ENCODE results near the gene MUCL3. TPM values are rescaled to one million over a fixed set of nuclear protein-coding genes. Genes with fewer than 3 reads are reported as not detected.

Gene MUCL3
- total RNA-seq, 1 donor from 2014 or later = under 0.01 TPM

DNA sequence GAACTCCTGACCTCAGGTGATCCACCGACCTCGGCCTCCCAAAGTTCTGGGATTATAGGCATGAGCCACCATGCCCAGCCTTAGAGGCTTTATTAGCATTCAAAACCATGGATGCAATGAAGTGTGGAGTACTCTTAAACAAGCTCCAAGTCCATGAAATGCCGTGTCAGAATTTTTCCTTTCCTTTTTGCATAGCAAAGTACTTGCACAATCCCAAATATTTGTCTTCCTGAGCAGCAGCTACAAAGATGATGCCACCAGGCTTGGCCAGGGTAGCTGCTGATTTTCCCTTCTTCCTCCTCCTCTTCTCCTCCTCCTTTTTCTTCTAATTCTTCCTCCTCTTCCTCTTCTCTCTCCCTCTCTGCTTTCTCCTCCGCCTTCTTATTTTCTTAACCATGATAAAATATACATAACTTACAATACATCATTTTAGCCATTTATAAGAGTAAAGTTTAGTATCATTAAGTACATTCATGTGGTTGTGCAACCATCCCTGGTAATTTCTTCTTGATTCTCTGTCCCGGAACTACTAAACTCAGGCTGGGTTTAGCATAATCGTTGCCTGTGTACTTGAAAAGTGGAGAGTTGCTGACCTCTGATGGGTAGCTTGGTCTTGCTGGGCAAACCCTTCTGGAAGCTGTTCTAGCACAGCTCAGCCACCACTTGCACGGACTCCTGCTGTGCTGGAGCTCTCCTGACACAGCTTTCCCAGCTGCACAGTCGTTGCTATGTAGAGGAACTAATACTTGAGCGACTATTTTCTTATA is 20.3 kb downstream of the MUCL3 start:
- DNase-seq (ENCODE audit: low read depth) (no peak), FAIRE-seq (no peak)
- no peak overlapping the region for H3K4me3 ChIP-seq (ENCODE audit: low read depth, low read length)
- TF ChIP-seq, protein P1, sequence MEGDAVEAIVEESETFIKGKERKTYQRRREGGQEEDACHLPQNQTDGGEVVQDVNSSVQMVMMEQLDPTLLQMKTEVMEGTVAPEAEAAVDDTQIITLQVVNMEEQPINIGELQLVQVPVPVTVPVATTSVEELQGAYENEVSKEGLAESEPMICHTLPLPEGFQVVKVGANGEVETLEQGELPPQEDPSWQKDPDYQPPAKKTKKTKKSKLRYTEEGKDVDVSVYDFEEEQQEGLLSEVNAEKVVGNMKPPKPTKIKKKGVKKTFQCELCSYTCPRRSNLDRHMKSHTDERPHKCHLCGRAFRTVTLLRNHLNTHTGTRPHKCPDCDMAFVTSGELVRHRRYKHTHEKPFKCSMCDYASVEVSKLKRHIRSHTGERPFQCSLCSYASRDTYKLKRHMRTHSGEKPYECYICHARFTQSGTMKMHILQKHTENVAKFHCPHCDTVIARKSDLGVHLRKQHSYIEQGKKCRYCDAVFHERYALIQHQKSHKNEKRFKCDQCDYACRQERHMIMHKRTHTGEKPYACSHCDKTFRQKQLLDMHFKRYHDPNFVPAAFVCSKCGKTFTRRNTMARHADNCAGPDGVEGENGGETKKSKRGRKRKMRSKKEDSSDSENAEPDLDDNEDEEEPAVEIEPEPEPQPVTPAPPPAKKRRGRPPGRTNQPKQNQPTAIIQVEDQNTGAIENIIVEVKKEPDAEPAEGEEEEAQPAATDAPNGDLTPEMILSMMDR (IDR thresholded peaks at IDR 0.05; ENCODE audit: insufficient read depth, low read length, severe bottlenecking) = no peak
- peaks cover 3% of the 10 kb centered on the region for H3K27me3 ChIP-seq (ENCODE audit: control insufficient read depth, insufficient read depth, low read length)
- H3K36me3 ChIP-seq (ENCODE audit: control insufficient read depth, insufficient read depth, low read length) = no peaks in the 10 kb centered on the region

GRCh38 chr6:30962716-30963115 is 21.9 kb downstream of the MUCL3 start:
- no peaks in the 10 kb centered on the region for H3K36me3 ChIP-seq (ENCODE audit: control insufficient read depth, insufficient read depth, low read length)
- H3K4me3 ChIP-seq (ENCODE audit: low read depth, low read length) = no peak overlapping the region
- DNase-seq (ENCODE audit: low read depth) (no peak), FAIRE-seq (no peak)
- TF ChIP-seq, protein P1 (IDR thresholded peaks at IDR 0.05; ENCODE audit: insufficient read depth, low read length, severe bottlenecking) = no peak
- peaks cover 3% of the 10 kb centered on the region for H3K27me3 ChIP-seq (ENCODE audit: control insufficient read depth, insufficient read depth, low read length)

DNA sequence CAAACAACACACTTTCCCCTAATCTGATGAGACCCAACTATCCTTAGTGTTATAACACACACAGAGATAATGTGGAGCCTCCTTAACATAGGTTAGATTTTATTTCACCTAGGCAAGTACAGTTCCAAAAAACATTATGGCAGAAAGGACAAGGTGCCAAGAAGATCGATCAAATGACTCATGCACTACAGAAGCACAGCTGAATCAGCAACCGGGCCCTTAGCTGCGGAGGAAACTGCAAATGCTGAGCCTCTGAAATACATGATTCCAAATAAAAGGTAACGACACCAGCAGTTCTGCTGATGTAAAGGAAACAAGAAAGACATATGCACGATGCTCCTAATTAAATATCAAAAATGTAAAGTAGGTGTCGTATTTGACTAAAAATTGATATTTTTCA is 22.9 kb downstream of the MUCL3 start:
- Histone ChIP-seq H3K36me3 (ENCODE audit: control insufficient read depth, insufficient read depth, low read length) (no peaks in the 10 kb centered on the region), H3K27me3 (ENCODE audit: control insufficient read depth, insufficient read depth, low read length) (peaks cover 2% of the 10 kb centered on the region), H3K4me3 (ENCODE audit: low read depth, low read length) (no peak overlapping the region)
- DNase-seq (ENCODE audit: low read depth) = peak; percentile 32
- no peak for FAIRE-seq
- TF ChIP-seq, protein P1 (IDR thresholded peaks at IDR 0.05; ENCODE audit: insufficient read depth, low read length, severe bottlenecking) = no peak

- FAIRE-seq = no peak
- Histone ChIP-seq H3K4me3 (ENCODE audit: low read depth, low read length) (no peak overlapping the region), H3K36me3 (ENCODE audit: control insufficient read depth, insufficient read depth, low read length) (no peaks in the 10 kb centered on the region), H3K27me3 (ENCODE audit: control insufficient read depth, insufficient read depth, low read length) (peaks cover 2% of the 10 kb centered on the region)
- TF ChIP-seq, protein P1 (IDR thresholded peaks at IDR 0.05; ENCODE audit: insufficient read depth, low read length, severe bottlenecking) = no peak
- DNase-seq (ENCODE audit: low read depth) = no peak
These were observed 23.3 kb downstream of the MUCL3 start for GRCh38 chr6:30964075-30964474.

GRCh38 chr6:30965140-30965601 is 24.4 kb downstream of the MUCL3 start:
- FAIRE-seq = no peak
- no peak overlapping the region for H3K4me3 ChIP-seq (ENCODE audit: low read depth, low read length)
- TF ChIP-seq, protein P1 (IDR thresholded peaks at IDR 0.05; ENCODE audit: insufficient read depth, low read length, severe bottlenecking) = no peak

More at GRCh38 chr6:30965140-30965601, 24.4 kb downstream of the MUCL3 start:
- DNase-seq (ENCODE audit: low read depth) = no peak
- H3K27me3 ChIP-seq (ENCODE audit: control insufficient read depth, insufficient read depth, low read length) = no peaks in the 10 kb centered on the region
- H3K36me3 ChIP-seq (ENCODE audit: control insufficient read depth, insufficient read depth, low read length) = no peaks in the 10 kb centered on the region
